Ecto neural progenitor cell (in vitro differentiated cells): ENCODE measurements around the gene RXYLT1.

Source experiments
- DNase-seq: peaks from one replicate; pipeline ENCODE4 v3.0.0-alpha.2; 2018; ENCODE audit warnings: low spot score

The RXYLT1 gene

DNA sequence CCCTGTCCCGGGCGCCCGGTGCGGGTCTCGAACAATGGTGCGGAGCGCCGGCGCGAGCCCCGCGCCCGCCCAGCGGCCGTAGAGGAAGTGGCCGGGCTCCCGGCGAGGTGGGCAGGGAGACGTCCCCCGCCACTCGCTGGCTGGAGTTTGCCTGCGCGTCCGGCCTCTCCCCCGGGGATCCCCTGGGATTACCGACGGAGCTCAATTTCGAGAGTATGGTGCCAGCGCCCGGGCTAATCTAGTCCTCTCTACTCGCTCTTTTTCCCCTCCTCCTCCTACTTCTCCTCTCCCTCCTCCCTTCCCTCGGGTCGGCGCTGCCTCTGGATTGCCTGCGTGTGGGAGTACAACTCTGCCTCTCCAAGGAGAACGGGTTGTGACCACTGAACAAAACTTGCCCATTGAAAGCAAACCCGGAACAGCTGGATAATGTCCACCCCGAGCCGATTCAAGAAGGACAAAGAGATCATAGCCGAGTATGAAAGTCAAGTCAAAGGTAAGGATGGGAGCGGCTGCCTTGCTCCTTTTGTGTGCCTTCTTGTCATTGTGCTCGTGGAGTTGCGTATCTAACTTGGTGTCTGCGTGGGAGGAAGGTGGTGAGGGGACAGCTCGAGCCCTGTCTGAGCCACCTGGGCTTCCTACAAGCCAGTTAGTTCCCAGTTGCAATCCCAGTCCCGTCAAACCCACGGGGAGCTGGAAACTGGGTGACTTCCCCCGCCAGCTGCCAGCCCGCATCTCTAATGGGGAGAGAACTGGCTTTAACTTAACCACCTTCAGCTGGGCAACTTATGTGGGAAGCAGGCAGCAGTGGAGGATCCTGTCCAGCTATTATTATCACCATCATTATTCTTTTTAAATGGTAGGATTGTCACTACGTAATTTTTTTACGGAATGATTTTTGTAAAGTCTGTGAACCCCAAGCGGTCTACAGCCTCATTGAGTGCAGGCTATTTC is 65.0 kb downstream of the RXYLT1 start, which contains the start of gene SRGAP1:
Gene SRGAP1, plus strand, starts transcription at position 310 of the 951 bp plus-strand sequence. Its CDS starts 117 bp downstream, at position 427.
- no peak for DNase-seq

DNA sequence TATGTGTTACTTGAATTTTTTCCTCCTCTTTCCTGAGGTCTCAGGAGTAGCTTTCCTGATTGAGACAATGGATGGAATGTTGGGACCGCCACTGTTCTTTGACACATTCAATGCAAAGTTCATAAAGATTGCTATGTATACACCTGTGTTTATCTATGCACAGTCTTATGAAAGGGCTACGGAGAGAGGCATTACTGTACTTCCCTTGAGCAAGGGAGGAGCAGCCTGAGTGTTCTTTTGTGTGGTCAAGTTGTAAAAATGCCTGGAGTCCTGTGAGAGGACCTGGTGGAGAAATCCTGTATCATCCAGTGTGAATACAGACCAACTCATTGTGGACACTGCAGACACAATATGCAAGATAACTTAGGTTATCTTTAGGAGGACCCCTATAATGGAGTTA is 66.0 kb downstream of the RXYLT1 start:
- no peak for DNase-seq

DNA sequence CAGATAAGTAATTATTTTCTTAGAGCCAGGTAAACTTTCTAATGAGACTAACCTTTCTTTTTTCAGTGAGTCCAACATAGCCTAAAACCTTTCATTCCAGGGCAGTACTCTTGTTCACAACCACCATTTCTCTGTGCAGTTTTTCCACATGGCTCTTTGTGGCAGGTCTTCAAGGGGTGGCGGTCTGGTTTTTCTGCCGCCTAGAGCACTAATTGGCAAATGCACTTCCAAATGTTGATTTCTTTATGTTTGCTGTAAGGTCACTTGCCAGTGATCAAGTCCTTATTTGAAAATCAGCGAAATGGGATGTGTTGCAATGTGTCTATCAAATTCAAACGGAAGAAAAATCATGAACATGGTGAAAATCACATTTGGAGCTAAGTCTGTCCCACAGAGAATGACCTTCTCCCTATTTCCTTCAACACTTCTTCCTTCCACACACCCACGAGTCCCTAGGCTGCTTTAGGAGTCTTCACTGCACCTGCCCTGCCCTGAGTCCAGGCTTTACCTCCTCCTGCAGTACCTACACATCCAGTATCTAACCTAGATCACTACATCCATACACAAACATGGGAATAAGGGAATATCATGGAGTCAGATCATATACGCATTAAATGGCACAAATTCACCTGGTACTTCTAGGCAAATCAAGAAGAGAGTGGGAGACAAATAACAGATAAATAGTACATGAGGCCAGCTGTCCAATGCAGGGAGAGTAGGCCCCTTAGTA is 66.7 kb downstream of the RXYLT1 start:
- DNase-seq = no peak

DNA sequence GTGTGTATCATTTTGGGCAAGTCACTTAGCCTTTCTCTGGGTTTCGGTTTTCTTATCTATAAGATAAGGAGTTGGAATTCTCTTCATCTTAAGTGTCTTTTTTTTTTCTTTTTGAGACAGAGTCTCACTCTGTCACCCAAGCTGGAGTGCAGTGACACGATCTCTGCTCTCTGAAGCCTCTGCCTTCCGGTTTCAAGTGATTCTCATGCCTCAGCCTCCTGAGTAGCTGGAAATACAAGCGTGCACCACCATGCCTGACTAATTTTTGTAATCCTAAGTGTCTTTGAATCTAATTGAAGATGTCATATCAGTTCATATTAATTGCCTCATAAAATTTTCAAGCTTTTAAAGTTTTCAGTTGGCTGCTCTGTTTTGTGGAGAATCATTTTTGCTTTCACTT is 68.7 kb downstream of the RXYLT1 start:
- no peak for DNase-seq

DNA sequence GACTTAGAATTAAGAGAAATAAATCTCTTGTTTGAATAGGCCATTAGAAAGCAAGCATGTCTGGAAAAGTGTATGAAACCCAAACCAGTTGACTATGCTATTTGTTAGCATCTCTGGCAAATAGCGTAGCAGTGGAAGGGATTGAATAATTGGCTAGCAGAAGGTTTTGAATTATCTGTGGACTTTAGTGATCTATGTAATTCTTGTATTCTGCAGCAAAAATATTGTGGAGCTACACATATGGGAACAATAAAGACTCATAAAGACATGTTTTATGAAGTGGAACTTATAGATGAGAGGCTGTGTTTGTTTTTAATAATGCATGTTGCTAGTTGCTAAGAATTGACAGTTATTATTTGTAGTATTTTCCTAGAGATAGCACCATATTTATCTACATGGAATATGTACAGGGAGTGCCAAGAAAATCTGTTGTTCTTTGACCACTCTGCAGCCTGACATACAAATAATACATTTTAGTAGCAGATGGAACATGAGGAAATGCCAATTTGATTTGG is 69.5 kb downstream of the RXYLT1 start:
- no peak for DNase-seq

DNA sequence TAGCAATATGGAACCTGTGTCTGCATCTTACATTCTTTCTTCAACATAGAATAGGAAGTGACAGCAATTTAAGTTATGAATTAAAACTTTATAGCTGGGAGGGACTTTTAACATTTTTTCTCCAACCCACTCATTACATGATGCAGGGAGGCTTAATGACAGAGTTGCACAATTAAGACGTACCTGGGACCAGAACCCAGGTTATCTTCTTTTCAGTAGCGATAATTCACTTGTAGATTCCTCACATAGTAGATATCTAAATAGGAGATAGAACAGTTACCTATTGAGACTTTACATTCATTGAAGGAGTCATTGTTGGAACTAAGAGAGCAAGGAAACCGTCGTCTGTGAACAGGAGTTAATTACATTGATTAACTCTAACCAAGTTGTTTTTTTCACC is 69.9 kb downstream of the RXYLT1 start:
- no peak for DNase-seq

DNA sequence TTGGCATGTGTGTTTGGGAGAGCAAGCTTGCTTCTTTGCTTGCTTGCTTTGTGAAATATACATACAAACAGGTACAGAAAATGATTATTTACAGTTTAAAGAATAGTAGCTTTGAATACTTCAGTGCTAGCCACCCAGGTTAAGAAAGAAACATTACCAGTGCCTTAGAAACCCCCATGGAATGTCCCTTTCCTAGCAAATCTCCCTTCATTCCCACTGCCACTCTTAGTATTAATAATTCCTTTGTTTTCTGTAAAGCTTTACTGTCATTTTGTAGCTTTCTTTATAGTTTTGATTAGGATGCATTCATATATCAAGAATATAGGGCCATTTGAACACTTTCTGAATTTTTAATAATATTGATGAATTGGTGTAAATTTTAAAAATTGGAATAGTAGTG is 74.3 kb downstream of the RXYLT1 start:
- no peak for DNase-seq

DNA sequence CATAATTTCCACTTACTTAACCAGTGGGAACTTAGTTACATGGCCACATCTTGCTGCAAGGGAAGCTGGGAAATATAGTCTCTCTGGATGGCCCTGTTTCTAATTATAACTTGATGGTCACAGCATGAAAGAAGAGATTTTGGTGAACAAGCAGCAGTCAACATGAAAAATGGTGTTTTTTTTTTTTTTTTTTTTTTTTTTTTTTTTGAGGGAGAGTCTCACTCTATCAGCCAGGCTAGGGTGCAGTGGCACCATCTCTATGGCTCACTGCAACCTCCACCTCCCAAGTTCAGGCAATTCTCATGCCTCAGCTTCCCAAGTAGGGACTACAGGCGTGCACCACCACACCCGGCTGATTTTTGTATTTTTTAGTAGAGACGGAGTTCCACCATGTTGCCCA is 75.6 kb downstream of the RXYLT1 start:
- DNase-seq = no peak

DNA sequence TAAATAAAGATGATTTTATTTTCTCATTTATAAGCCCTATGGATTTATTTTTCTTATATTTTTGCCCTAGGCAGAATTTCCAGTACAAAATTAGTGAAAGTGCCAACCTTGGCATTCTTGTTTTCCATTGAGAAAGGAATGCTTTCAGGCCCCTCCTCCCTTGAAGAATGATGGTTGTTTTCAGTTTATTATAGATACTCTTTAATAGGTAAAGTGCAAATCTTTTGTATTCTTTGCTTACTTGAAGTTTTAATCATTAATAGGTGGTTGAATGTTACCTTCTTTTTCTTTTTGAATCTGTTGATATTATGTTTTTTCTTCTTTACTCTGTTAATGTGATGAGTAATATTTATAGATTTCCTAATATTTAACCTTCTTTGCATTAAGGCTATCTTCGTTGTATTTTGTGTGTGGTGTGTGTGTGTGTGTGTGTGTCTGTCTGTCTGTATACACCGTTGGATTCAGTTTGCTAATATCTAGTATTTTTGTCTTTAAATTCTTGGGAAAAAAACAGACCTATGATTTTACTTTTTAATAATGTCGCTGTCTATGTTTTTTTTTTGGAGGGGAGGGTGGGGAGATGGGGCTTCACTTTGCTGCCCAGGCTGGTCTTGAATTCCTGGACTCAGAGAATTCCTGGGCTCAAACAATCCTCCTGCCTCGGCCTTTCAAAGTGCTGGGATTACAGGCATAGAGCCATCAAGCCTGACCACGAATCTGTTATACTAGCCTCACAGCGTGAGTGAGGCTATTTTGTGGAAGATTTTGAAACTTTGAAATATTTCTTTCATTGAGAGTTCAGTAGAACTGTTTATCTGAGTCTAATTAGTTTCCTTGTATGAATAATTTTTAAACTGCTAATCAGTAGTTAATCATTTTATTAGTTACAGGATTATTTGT is 78.3 kb downstream of the RXYLT1 start:
- DNase-seq = no peak
